Peyer's patch (tissue), 4 donors: ENCODE data around the gene ALX3.

Experiments
- CTCF ChIP-seq, 6 experiments: fragments of 450-650 bp in 4 of 6; fragments of 200-600 bp in 2 of 6; sonication (generic) in 1 of 6; IDR thresholded peaks; one replicate each; pipeline ENCODE4 v1.5.1; 2017 to 2019; ENCODE audit warnings: antibody characterized with exemption in 6 of 6, mild to moderate bottlenecking in 3 of 6, moderate library complexity in 1 of 6
- POLR2A ChIP-seq, 2 donors: fragments of 450-650 bp; IDR thresholded peaks; one replicate each; pipeline ENCODE4 v1.5.1; 2017; ENCODE audit warnings: antibody characterized with exemption in 2 of 2, mild to moderate bottlenecking in 2 of 2, moderate library complexity in 2 of 2

- TF ChIP-seq CTCF (IDR thresholded peaks at IDR 0.05) (no peak), POLR2A (IDR thresholded peaks at IDR 0.05) (no peak)
These were observed 11.9 kb downstream of the ALX3 start for GRCh38 chr1:110058591-110058990.
